Peyer's patch (tissue), 4 donors: ENCODE data around the gene KLF13.
A peak's percentile ranks its signal among the peaks of the same experiment; 100 is the strongest.

Experiments
- POLR2A ChIP-seq, 2 donors: fragments of 450-650 bp; IDR thresholded peaks; one replicate each; pipeline ENCODE4 v1.5.1; 2017; ENCODE audit warnings: antibody characterized with exemption in 2 of 2, mild to moderate bottlenecking in 2 of 2, moderate library complexity in 2 of 2
- TF ChIP-seq, protein P1 (sequence below), 6 experiments: fragments of 450-650 bp in 4 of 6; fragments of 200-600 bp in 2 of 6; sonication (generic) in 1 of 6; IDR thresholded peaks; one replicate each; pipeline ENCODE4 v1.5.1; 2017 to 2019; ENCODE audit warnings: antibody characterized with exemption in 6 of 6, mild to moderate bottlenecking in 3 of 6, moderate library complexity in 1 of 6

DNA sequence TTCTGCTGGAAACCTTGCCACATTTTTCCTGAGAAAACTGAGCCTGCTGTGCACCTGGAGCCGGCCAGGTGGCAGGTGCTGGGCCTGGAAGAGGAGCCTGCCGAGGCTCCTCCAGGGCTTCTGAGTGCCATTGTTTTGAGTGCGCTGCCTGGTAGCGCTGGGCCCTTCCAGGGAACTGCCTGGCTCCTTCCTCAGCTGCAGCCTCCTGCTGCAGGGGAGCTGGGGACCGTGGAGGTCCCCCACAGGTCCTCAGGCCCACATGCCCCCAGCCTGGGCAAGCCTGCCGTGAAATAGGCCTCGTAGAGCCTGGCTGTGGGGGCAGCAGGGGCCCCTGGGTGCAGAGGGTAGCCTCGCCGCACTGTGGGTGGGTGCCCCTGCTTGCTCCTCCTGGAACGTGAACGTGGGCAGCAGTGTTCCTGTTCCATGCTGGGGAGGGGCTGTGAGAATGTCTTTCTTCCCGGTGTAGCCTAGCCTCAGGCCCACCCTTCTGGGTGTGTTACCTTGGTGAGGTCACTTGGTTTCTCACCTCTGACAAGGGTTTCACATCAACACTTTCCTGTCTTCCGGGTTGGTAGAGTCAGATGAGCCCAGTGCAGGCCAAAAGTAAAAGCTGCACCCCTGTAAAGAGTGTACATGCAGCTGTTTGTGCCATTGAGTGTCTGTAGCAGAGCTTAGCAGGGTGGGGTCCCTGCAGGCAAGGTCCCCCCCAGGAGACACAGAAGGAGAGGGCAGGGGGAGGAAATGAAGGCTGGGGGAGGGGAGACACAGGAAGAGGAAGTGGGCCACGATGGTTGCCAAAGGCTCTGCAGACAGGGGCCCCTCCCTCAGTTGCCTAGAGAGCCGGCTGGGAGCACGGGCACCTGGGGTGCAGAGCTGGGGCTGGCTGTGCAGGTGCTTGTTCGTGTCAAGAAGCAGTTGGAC is 34.5 kb downstream of the KLF13 start:
- TF ChIP-seq, protein P1, sequence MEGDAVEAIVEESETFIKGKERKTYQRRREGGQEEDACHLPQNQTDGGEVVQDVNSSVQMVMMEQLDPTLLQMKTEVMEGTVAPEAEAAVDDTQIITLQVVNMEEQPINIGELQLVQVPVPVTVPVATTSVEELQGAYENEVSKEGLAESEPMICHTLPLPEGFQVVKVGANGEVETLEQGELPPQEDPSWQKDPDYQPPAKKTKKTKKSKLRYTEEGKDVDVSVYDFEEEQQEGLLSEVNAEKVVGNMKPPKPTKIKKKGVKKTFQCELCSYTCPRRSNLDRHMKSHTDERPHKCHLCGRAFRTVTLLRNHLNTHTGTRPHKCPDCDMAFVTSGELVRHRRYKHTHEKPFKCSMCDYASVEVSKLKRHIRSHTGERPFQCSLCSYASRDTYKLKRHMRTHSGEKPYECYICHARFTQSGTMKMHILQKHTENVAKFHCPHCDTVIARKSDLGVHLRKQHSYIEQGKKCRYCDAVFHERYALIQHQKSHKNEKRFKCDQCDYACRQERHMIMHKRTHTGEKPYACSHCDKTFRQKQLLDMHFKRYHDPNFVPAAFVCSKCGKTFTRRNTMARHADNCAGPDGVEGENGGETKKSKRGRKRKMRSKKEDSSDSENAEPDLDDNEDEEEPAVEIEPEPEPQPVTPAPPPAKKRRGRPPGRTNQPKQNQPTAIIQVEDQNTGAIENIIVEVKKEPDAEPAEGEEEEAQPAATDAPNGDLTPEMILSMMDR (IDR thresholded peaks at IDR 0.05): peak in 1 of 6 experiments; percentile 5
- peak; percentile 30 to 58 for TF ChIP-seq POLR2A (IDR thresholded peaks at IDR 0.05)
